A549 (cell line): ENCODE data around the gene STEAP1B. TPM values are rescaled to one million over a fixed set of nuclear protein-coding genes. Genes with fewer than 3 reads are reported as not detected.
"Not testable (repeated sequence)": the region's sequence is repeated elsewhere in the genome, so short reads cannot be mapped to it uniquely, and the experiment has no call there.

Experiments used
- ATAC-seq, 2 experiments: fragments of 200-7000 bp in 1 of 2; fragments of >200 bp in 1 of 2; cut with Nextera tagmentation in 1 of 2; cut with Tn5 transposase in 1 of 2; 3 replicates each; pipeline versions ENCODE4 v1.8.0 to v1.9.1; 2018 to 2020; ENCODE audit warnings: mild to moderate bottlenecking in 1 of 2, moderate library complexity in 1 of 2
- CTCF ChIA-PET: fragments of 300-600 bp; sonication (Branson Sonifier 250); formaldehyde crosslinking; extraction: SDS; loops from one replicate; lab custom pipeline; 2021; ENCODE audit warnings: antibody characterized with exemption, inconsistent platforms; lab: Yijun Ruan, JAX
- POLR2A ChIA-PET: fragments of 350-600 bp; formaldehyde crosslinking; extraction: SDS; loops from one replicate; lab custom pipeline; 2021; ENCODE audit warnings: antibody characterized with exemption, inconsistent platforms; lab: Yijun Ruan, JAX
- DNase-seq, 2 experiments: peaks; one replicate each; pipeline versions ENCODE4 v3.0.0 to v3.0.0-alpha.2; 2011 to 2016; ENCODE audit warnings: low read depth in 1 of 2, low spot score in 1 of 2
- FAIRE-seq: peaks from 2 replicates; lab custom pipeline; 2011; peaks lifted over from hg19 to GRCh38; lab: Jason Lieb, UNC
- H3K27ac ChIP-seq, 2 experiments: fragments of >200 bp; sonication (Bioruptor Twin); formaldehyde crosslinking; 3 replicates each; pipeline ENCODE4 v1.5.1; 2016 to 2017
- H3K4me1 ChIP-seq: fragments of >200 bp; sonication (Bioruptor Twin); formaldehyde crosslinking; 3 replicates; pipeline ENCODE4 v1.6.1; 2016
- H3K4me2 ChIP-seq: fragments of >200 bp; sonication (Bioruptor Twin); formaldehyde crosslinking; 3 replicates; pipeline ENCODE4 v1.6.1; 2016
- H3K4me3 ChIP-seq: fragments of >200 bp; sonication (Bioruptor Twin); formaldehyde crosslinking; 3 replicates; pipeline ENCODE4 v1.5.1; 2016
- H3K9me3 ChIP-seq: fragments of >200 bp; sonication (Bioruptor Twin); formaldehyde crosslinking; 3 replicates; pipeline ENCODE4 v1.6.1; 2016
- BHLHE40 ChIP-seq: IDR thresholded peaks from 2 replicates; pipeline ENCODE4 v1.6.1; 2012; ENCODE audit warnings: low read depth, low read length, inconsistent platforms
- CEBPB ChIP-seq, 2 experiments: fragments of >200 bp in 1 of 2; sonication (Bioruptor Twin) in 1 of 2; formaldehyde crosslinking in 1 of 2; IDR thresholded peaks; 2 replicates each; pipeline ENCODE4 v1.6.1; 2012 to 2016
- MAFK ChIP-seq: fragments of 450-650 bp; IDR thresholded peaks from 2 replicates; pipeline ENCODE4 v1.6.1; 2014; ENCODE audit not compliant: partially characterized antibody
- POLR2A ChIP-seq: IDR thresholded peaks from 2 replicates; pipeline ENCODE4 v1.6.1; 2012; ENCODE audit warnings: mild to moderate bottlenecking, low read length
- RAD21 ChIP-seq, 2 experiments: fragments of >200 bp in 1 of 2; sonication (Bioruptor Twin) in 1 of 2; formaldehyde crosslinking in 1 of 2; IDR thresholded peaks in 1 of 2; conservative IDR thresholded peaks in 1 of 2; 2 replicates in 1 of 2; 3 replicates in 1 of 2; pipeline ENCODE4 v1.6.1; 2012 to 2018; ENCODE audit warnings: inconsistent platforms in 1 of 2
- SMC3 ChIP-seq: fragments of >200 bp; sonication (Bioruptor Twin); formaldehyde crosslinking; IDR thresholded peaks from 3 replicates; pipeline ENCODE4 v1.6.1; 2018; ENCODE audit warnings: inconsistent platforms
- USF2 ChIP-seq: fragments of 450-650 bp; IDR thresholded peaks from 2 replicates; pipeline ENCODE4 v1.6.1; 2014; ENCODE audit warnings: antibody characterized with exemption
- ZC3H11A ChIP-seq: fragments of 450-650 bp; IDR thresholded peaks from 2 replicates; pipeline ENCODE4 v1.6.1; 2014; ENCODE audit warnings: antibody characterized with exemption, mild to moderate bottlenecking
- WGBS: methylation state at CpG from one replicate; pipeline ENCODE4 v1.1.6; 2017; ENCODE audit errors: missing lambda C conversion rate; 5-methylcytosine and 5-hydroxymethylcytosine counted together
- polyA plus RNA-seq, 4 experiments: library from polyadenylated mRNA; depleted of rRNA in 3 of 4; stranded (reverse); fragments of >200 nt; fragmentation: RNase III in 1 of 4; extraction: RNeasy Plus Mini Kit Qiagen cat#74134 plus additional on column Dnase treatment in 1 of 4; gene quantifications; 2 replicates in 3 of 4; 3 replicates in 1 of 4; pipeline ENCODE4 v1.2.3, GENCODE V29; 2011 to 2017
- TF ChIP-seq, protein P1 (sequence below): fragments of >200 bp; sonication (Bioruptor Twin); formaldehyde crosslinking; IDR thresholded peaks from 3 replicates; pipeline ENCODE4 v1.5.1; 2016
- TF ChIP-seq, protein P2 (sequence below): fragments of >200 bp; sonication (Bioruptor Twin); formaldehyde crosslinking; IDR thresholded peaks from 3 replicates; pipeline ENCODE4 v1.6.1; 2016

Gene STEAP1B
- polyA plus RNA-seq, 2 of the 4 experiments (the other 2 are of a cell fraction) = 0.08 to 0.22 TPM

- H3K9me3 ChIP-seq, H3K4me1 ChIP-seq, POLR2A ChIA-PET, ATAC-seq, DNase-seq, H3K4me2 ChIP-seq, H3K4me3 ChIP-seq, H3K27ac ChIP-seq: not testable (repeated sequence)
- CTCF ChIA-PET = interaction anchor here (2.7 kb wide), 1 partner anchor 386 kb away, joined by 15 read pairs; no protein-coding TSS in a partner anchor
- WGBS = 22% methylated on average over 6 of the region's 6 CpGs
- peak; percentile 32 for FAIRE-seq
Observed at GRCh38 chr7:22496296-22496888, 3.6 kb downstream of the STEAP1B start.

DNA sequence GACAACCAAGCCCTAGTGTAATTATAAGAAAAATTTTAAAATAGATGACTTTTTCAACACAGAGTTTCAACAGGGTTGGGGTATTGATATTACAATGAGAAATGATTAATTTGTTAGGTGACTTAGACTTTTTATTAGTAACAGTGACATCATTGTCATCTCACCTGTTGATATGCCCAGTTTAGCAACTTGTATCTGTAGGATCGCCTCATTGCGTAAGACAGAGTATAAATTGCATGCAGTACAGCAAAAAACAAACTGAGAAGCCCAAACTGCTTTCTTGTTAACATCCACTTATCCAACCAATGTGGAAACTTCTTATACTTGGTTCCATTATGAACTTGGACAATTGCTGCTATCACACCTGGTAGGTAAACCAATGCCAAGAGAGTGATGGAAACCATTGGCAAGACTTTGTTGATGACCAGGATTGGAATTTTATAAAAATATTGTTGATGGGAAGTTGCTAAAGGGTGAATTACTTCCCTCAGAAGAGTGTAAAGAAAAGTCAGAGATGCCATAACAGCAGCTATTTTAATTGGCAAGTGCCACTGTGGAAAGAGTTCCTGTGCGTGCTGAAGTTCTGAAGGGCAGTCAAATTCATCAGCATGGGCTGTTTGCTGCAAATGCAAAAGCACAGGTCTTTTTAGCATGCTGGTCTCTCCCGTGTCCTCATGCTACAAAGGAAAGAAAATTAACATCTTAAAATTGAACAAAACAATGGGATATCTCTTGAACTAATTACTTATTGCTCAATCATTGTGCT, 6.6 kb downstream of the STEAP1B start:
- CTCF ChIA-PET = interaction anchor here (4.6 kb wide), 1 partner anchor 383 kb away, joined by 46 read pairs; no protein-coding TSS in a partner anchor
- H3K4me1 ChIP-seq, ATAC-seq, POLR2A ChIA-PET, H3K4me2 ChIP-seq, DNase-seq, H3K27ac ChIP-seq, H3K9me3 ChIP-seq, H3K4me3 ChIP-seq: not testable (repeated sequence)
- WGBS = 59% methylated on average over 4 of the region's 4 CpGs
- FAIRE-seq = peak; percentile 28
- 0 out of 4 replicates have a peak, but pooled peaks of 1 of the 2 experiments have one; percentile 10 for TF ChIP-seq CEBPB (IDR thresholded peaks at IDR 0.05)

DNA sequence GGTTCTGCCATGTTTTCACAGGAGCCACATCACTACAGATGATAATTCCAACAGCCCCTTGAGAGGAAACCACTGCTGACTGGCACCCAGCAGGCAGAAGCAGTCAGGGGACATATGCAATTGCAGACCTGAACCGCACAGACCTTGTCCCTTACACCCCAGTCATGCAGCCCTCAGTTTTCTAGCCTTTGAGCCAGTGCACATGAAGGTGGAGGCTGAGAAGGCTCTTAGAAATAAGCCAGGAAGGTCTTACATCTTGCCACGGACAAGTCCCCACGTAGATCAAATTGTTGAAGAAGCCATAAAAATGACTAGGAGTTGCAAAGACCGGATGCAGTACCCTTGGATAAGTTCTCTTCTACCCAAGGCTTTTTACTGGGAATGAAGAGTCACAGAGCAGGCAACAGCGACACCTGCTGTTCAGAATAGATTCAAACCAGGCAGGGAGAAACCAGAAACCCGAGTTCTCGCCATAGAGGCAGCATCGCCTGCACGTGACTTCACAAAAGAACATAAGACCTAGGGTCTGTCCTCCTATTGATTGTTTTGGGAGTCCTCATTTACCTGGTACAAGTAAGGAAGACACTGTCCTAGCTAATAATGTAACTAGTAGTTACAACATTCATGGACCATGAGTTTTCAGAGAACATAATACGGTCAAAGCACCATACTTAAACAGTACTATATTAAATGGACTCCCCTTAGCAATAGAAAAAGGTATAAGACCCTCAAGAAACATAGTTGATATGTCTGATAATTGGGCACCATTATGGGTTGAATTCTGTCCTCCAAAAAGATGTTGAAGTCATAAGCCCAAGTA, 11.1 kb downstream of the STEAP1B start:
- no peak for FAIRE-seq
- H3K27ac ChIP-seq = no peak overlapping the region
- 15% methylated on average over 10 of the region's 10 CpGs for WGBS
- H3K9me3 ChIP-seq = no peaks in the 10 kb centered on the region
- peak; percentile 91 to 94 for ATAC-seq
- no peak overlapping the region for H3K4me2 ChIP-seq
- POLR2A ChIA-PET = no interaction called here
- no peak overlapping the region for H3K4me3 ChIP-seq
- TF ChIP-seq, protein P1, sequence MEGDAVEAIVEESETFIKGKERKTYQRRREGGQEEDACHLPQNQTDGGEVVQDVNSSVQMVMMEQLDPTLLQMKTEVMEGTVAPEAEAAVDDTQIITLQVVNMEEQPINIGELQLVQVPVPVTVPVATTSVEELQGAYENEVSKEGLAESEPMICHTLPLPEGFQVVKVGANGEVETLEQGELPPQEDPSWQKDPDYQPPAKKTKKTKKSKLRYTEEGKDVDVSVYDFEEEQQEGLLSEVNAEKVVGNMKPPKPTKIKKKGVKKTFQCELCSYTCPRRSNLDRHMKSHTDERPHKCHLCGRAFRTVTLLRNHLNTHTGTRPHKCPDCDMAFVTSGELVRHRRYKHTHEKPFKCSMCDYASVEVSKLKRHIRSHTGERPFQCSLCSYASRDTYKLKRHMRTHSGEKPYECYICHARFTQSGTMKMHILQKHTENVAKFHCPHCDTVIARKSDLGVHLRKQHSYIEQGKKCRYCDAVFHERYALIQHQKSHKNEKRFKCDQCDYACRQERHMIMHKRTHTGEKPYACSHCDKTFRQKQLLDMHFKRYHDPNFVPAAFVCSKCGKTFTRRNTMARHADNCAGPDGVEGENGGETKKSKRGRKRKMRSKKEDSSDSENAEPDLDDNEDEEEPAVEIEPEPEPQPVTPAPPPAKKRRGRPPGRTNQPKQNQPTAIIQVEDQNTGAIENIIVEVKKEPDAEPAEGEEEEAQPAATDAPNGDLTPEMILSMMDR = peak; percentile 91
- TF ChIP-seq ZC3H11A (no peak), USF2 (peak; percentile 71), POLR2A (no peak), SMC3 (peak; percentile 90), BHLHE40 (peak; percentile 52; the same call in 1 of the 2 replicates), MAFK (no peak), CEBPB (IDR thresholded peaks at IDR 0.05) (no peak), RAD21 (conservative IDR thresholded peaks at IDR 0.05 in 1 of 2, IDR thresholded peaks at IDR 0.05 in 1 of 2) (peak; percentile 88 to 91)
- TF ChIP-seq, protein P2, sequence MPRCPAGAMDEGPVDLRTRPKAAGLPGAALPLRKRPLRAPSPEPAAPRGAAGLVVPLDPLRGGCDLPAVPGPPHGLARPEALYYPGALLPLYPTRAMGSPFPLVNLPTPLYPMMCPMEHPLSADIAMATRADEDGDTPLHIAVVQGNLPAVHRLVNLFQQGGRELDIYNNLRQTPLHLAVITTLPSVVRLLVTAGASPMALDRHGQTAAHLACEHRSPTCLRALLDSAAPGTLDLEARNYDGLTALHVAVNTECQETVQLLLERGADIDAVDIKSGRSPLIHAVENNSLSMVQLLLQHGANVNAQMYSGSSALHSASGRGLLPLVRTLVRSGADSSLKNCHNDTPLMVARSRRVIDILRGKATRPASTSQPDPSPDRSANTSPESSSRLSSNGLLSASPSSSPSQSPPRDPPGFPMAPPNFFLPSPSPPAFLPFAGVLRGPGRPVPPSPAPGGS = no peak
- peak; percentile 57 to 59 for DNase-seq
- CTCF ChIA-PET = interaction anchor here (0.6 to 4.6 kb wide), 8 partner anchors 9 to 567 kb away, joined by 3 to 46 read pairs (median 4); no protein-coding TSS in a partner anchor
- no peaks in the 10 kb centered on the region for H3K4me1 ChIP-seq
